ENCODE measurements around the gene TNFRSF19.

GRCh38 chr13:23637829-23638228 is 67.6 kb downstream of the TNFRSF19 start:
- TF ChIP-seq CTCF (conservative IDR thresholded peaks at IDR 0.05) (no peak), EZH2 (IDR thresholded peaks at IDR 0.05; ENCODE audit: low read depth) (no peak)

All from PC-9 (cell line).